ENCODE measurements around the gene WFS1.

Gene WFS1

DNA sequence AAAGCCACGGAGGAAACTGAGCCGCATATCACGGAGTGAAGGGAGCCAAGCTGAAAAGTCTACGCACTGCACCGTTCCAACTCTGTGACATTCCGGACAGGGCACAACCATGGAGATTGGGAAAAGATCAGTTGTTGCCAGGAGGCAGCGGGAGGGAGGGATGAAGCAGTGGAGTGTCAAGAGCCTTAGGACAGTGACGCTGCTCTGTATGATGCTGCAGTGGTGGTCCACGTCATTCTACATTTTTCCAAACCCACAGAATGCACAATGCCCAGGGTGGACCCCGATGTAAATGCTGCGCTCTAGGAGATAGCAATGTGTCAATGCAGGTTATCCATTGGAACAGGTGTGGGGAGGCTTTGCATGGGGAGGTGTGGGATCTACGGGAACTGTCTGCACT lies 7.5 kb upstream of the WFS1 start:
- no peak for DNase-seq

GRCh38 chr4:6262847-6263487 lies 6.7 kb upstream of the WFS1 start:
- no peak for DNase-seq

DNA sequence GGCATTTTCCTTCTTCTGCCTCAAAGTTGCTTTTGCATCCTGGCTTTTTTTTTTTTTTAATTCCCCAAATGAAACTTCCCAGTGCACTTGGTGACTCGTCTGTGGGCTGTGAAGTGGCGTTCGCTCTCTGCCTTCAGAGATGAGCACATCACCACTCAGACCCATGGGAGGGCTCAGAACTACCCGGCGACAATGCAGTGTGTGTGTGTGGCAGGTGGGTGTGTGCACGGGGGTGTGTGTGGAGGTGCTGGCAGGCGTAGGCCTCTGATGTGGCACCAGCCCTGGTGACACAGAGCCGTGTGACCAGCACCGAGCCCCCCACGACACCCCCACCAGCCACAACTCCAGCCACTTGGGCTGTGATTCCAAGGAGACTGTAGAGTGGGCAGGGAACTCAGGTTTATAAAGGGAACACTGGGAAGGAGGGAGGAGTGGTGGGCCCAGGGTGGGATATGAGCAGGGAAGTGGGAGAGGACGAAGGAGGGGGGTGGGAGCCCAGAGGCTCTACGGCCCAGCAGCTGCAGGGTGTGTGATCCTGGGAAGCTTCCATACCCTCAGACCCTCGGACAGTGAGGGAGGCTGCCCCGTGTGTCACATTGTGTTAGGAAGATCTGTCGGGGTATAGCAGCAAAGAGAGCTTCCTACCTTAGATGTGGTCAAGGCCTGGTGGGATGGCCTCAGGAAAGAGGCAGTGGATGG lies 6.0 kb upstream of the WFS1 start:
- no peak for DNase-seq

DNA sequence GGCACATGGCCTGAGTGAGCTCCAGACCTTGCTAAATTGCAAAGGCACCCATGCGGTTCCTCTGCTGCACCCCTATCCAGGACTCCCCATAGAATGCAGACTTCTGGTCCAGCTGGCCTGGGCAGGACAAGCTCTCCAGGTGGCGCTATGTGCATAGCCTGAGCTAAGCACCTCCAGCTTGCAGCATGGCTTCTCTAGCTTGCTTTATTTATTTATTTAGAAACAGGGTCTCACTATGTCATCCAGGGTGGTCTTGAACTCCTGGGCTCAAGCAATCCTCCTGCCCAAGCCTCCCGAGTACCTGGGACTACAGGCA lies 5.5 kb upstream of the WFS1 start:
- no peak for DNase-seq

DNA sequence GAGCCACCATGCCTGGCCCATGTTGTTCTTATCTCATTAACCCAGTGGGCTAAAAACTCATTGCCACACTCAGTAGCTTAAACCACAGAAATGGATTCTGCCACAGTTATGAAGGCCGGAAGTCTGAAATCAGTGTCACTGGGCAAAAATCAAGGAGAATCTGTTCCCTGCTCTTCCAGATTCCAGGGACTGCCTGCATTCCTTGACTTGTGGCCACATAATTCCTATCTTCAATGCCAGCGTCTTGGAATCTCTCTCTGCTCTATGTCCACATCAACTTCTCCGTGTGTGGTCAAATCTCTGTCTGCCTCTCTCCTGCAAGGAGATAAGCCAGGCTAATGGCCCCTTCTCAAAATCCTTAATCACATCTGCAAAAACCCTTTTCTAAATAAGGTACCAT lies 4.1 kb upstream of the WFS1 start:
- no peak for DNase-seq

DNA sequence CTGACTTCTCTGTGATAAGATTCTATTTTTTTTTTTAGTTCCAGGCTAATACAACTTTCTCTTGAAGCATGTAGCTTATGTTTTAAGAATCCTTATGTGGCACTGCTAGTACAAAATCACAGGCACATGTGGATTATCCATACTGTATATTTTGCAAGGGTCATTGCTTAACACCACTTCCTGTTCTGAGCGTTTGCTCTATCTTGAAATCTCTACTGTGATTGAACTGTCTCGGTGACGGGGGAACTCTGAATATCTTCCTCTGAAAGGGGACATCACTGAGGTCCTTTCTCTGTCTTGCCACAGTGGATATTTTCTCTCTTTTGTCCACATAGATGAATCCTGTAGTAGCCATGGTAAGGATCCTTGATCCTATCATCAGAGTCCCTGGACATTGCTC lies 2.1 kb upstream of the WFS1 start:
- no peak for DNase-seq

GRCh38 chr4:6268650-6269615 lies 717 bp upstream of the WFS1 start:
- DNase-seq: no peak

DNA sequence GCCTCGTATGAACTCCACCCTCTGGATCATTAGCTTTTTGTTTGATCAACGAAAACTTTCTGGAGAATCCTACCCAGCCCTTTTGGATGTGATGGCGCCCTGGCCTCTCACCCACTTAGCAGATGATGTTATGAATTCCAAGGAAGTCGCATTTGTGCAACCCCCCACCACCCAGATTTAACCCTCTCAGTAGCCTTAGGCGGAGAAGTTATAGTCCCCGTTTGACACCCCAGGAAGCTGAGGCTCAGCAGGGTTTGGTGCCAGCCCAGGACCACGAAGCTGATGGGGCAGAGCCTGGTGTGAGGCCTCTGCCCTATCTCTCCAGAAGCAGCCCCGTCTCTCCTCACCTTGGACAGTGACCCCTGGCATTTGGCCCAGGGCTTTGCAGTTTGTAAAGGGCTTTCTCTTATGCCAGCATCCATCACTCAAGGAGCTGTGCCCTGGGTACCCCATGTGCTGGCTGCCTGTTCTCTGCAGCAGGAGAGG lies 1.0 kb downstream of the WFS1 start:
- no peak for DNase-seq

- no peak for DNase-seq
These were observed 1.6 kb downstream of the WFS1 start for GRCh38 chr4:6271206-6271605.

DNA sequence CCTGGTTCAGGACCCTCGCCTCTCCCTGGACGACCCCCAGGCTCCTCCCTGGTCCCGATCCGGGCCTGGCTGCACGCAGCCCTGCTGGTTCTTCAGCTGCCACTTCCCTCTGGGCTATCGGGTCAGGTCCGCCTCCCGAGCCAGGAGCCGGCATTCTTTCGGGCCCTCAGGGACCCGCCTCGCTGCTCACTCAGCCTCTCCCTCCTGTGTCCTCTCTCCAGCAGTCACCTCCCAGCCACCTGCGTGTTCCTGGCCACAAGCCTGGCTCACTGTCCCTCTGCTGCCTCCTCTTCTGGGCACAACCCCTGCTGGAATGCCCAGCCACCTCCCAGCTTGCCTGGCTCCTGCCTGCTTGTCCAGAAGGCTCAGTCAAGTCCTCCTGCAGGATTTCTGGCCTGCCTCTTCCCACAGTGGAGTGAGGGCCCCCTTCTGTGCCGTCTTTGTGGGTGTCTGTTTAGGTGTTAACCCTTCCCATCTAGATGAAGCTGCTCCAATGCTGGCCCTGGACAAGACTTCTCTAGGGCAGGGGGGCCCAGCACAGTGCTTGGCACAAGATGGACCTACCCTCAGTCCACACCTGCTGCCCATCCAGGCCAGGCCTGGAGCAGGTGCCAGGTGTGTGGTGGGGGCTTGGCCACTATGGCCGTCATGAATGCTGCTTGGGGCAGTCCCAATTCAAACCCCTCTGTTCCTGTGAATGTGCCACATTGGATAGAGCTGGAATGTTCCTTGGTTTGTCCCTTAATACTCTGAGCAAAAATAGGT lies 2.2 kb downstream of the WFS1 start:
- no peak for DNase-seq

- DNase-seq: no peak
These were observed 3.4 kb downstream of the WFS1 start for GRCh38 chr4:6272863-6273660.

- no peak for DNase-seq
These were observed 4.0 kb downstream of the WFS1 start for GRCh38 chr4:6273661-6273990.

DNA sequence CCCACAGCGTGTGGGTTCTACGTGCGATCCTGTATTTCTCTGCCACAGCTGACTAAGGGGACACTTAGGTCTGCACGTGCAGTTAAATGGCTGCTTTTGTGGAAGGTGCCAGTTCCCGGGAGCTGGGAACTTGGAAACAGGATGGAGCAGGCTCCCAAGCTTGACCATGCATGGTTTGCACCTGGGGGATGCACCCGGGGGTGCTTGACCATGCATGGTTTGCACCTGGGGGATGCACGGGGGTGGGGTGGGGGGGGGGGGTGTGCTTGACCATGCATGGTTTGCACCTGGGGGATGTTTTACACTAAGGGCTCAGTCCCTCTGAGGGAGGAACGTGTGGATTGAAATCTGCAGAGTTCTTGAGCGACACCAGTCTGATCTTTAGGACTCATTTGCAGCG lies 5.7 kb downstream of the WFS1 start:
- no peak for DNase-seq

- no peak for DNase-seq
These were observed 6.5 kb downstream of the WFS1 start for GRCh38 chr4:6275898-6276806.

DNA sequence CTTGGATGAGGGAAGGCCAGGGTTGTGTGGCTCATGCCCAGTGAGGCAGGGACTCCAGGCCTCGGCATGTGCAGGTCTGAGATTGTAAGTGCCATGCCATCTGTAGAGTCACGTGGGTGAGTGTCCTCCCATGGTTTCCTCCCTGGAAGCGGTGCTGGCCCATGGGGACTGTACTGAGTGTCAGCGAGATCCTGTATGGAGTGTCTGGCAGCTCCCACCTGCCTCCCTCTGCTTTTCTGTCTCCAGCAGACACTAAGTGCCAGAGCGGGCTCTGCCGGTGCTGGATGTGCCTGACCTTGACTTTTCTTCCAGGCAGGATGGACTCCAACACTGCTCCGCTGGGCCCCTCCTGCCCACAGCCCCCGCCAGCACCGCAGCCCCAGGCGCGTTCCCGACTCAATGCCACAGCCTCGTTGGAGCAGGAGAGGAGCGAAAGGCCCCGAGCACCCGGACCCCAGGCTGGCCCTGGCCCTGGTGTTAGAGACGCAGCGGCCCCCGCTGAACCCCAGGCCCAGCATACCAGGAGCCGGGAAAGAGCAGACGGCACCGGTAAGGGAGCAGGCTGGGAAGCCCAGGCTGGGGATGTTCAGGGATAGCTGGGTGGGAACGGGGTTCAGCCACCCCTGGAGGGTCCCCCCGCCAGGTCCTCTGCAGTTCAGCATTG lies 7.6 kb downstream of the WFS1 start:
- no peak for DNase-seq

GRCh38 chr4:6277935-6278800 lies 8.5 kb downstream of the WFS1 start:
- DNase-seq: no peak

DNA sequence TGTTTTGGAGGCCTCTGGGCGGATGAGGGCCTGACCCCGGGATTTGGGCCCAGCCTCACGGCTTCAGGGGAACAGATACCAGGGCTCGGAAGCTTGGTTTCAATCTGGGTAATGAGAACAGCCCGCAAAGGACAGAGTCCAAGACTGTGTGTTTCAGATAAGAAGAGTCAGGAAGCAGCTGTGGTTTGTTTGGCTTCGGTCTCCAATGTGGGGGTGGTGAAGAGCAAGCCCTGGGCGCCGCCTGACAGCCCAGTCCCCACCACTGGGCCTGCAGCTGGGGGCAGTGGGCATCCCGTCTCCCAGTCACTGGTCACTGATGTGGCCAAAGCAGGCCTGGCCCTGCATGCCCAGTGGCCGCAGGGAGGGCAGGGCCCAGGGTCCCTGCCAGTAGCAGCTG lies 9.1 kb downstream of the WFS1 start:
- no peak for DNase-seq

DNA sequence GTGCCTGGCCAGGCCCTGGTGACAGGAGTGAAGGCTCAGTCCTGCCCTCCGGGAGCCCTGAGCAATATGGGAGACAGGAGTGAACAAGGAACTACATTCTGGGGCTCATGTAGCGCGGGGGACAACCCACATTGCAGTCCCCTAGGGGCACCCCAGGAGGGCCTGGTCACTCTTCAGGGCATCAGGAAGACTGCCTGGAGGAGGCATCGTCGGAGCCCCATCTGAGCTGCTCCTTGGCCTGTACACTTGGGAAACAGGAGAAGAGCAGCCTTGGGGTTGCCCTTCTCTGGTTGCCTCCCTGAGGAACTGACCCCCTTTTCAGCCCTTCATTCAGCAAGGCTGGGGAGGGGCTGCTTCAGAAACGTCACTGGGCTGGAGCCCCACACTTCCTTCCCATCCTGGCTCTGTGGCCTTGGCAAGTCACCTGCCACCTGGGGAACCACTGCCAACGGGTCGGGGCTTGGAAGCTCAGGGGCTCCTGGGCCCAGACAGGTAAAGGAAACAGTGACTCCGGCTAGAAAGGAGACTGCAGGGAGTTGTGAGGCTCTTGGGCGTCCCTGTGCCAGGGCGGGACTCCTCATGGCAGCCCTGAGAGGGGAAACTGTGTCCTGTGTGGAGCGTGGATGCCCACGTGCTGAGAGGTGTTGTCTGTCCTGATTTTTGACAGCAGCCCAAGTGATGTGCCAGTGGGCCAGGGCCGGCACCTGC lies 10.1 kb downstream of the WFS1 start:
- DNase-seq: no peak

All from NCI-H1048 (cell line).